ENCODE data around the gene UBXN2A. TPM values are rescaled to one million over a fixed set of nuclear protein-coding genes. Genes with fewer than 3 reads are reported as not detected.
"Not testable (repeated sequence)": the region's sequence is repeated elsewhere in the genome, so short reads cannot be mapped to it uniquely, and the experiment has no call there.

Gene UBXN2A
- total RNA-seq, 3 donors from 2014 or later, result 9.8 to 11.0 (median 9.9) TPM

GRCh38 chr2:24024996-24025663 is 84.9 kb downstream of the UBXN2A start:
- DNase-seq (no peak), ATAC-seq (no peak)
- Mint-ChIP-seq H3K27me3 (ENCODE audit: low read depth) (no peaks in the 10 kb centered on the region), H3K4me3 (no peak overlapping the region), H3K4me1 (ENCODE audit: low read depth) (no peaks in the 10 kb centered on the region), H3K9me3 (no peaks in the 10 kb centered on the region), H3K36me3 (ENCODE audit: insufficient read depth) (peaks cover 40% of the 10 kb centered on the region)

- H3K27me3 Mint-ChIP-seq (ENCODE audit: low read depth), result no peaks in the 10 kb centered on the region
- H3K36me3 Mint-ChIP-seq (ENCODE audit: insufficient read depth), result peaks cover 46% of the 10 kb centered on the region
- no peaks in the 10 kb centered on the region for H3K4me1 Mint-ChIP-seq (ENCODE audit: low read depth)
- ATAC-seq, result no peak
- no peak for DNase-seq
- H3K9me3 Mint-ChIP-seq, result no peaks in the 10 kb centered on the region
- no peak overlapping the region for H3K4me3 Mint-ChIP-seq
Measured at GRCh38 chr2:24026233-24026632, 86.0 kb downstream of the UBXN2A start.

- Mint-ChIP-seq H3K4me3 (no peak overlapping the region), H3K9me3 (no peaks in the 10 kb centered on the region), H3K4me1 (ENCODE audit: low read depth) (peaks cover 10% of the 10 kb centered on the region), H3K27me3 (ENCODE audit: low read depth) (no peaks in the 10 kb centered on the region), H3K36me3 (ENCODE audit: insufficient read depth) (peaks cover 24% of the 10 kb centered on the region)
- DNase-seq (no peak), ATAC-seq (no peak)
Measured at GRCh38 chr2:24038786-24039499, 98.7 kb downstream of the UBXN2A start.

- ATAC-seq (no peak), DNase-seq (no peak)
- Mint-ChIP-seq H3K36me3 (ENCODE audit: insufficient read depth) (peaks cover 23% of the 10 kb centered on the region), H3K4me3 (no peak overlapping the region), H3K4me1 (ENCODE audit: low read depth) (peaks cover 12% of the 10 kb centered on the region), H3K27me3 (ENCODE audit: low read depth) (no peaks in the 10 kb centered on the region), H3K9me3 (no peaks in the 10 kb centered on the region)
Measured at GRCh38 chr2:24040511-24040910, 100.2 kb downstream of the UBXN2A start.

GRCh38 chr2:24043133-24043532 is 102.9 kb downstream of the UBXN2A start:
- ATAC-seq, H3K4me3 Mint-ChIP-seq: not testable (repeated sequence)

GRCh38 chr2:24045511-24046508 is 105.5 kb downstream of the UBXN2A start:
- peak overlapping the region; percentile 98 for H3K4me3 Mint-ChIP-seq
- H3K36me3 Mint-ChIP-seq (ENCODE audit: insufficient read depth), result no peaks in the 10 kb centered on the region
- H3K27me3 Mint-ChIP-seq (ENCODE audit: low read depth), result peaks cover 3% of the 10 kb centered on the region
- H3K4me1 Mint-ChIP-seq (ENCODE audit: low read depth), result peaks cover 24% of the 10 kb centered on the region
- ATAC-seq (no peak), DNase-seq (no peak)
- no peaks in the 10 kb centered on the region for H3K9me3 Mint-ChIP-seq

More at GRCh38 chr2:24043133-24043532, 102.9 kb downstream of the UBXN2A start:
- Mint-ChIP-seq H3K36me3 (ENCODE audit: insufficient read depth) (peaks cover 16% of the 10 kb centered on the region), H3K4me1 (ENCODE audit: low read depth) (peaks cover 22% of the 10 kb centered on the region)
- H3K27me3 Mint-ChIP-seq (ENCODE audit: low read depth); H3K9me3 Mint-ChIP-seq; DNase-seq: not testable (repeated sequence)

- no peak for ATAC-seq
Measured at GRCh38 chr2:24046599-24046929, 106.3 kb downstream of the UBXN2A start.

GRCh38 chr2:24046930-24047702 is 106.9 kb downstream of the UBXN2A start, which contains the start of gene WDCP:
TSS of gene WDCP (minus strand) at chr2:24047391. CDS start at chr2:24039494, 7,897 bp downstream.
- peaks cover 3% of the 10 kb centered on the region for H3K27me3 Mint-ChIP-seq (ENCODE audit: low read depth)
- ATAC-seq, result peak; percentile 99
- DNase-seq, result peak; percentile 86
- no peaks in the 10 kb centered on the region for H3K36me3 Mint-ChIP-seq (ENCODE audit: insufficient read depth)
- H3K4me3 Mint-ChIP-seq, result peak within 1 kb of the TSS; percentile 98
- peaks cover 24% of the 10 kb centered on the region for H3K4me1 Mint-ChIP-seq (ENCODE audit: low read depth)
- no peaks in the 10 kb centered on the region for H3K9me3 Mint-ChIP-seq

More at GRCh38 chr2:24046599-24046929, 106.3 kb downstream of the UBXN2A start:
- H3K4me1 Mint-ChIP-seq (ENCODE audit: low read depth), result peaks cover 24% of the 10 kb centered on the region
- peaks cover 3% of the 10 kb centered on the region for H3K27me3 Mint-ChIP-seq (ENCODE audit: low read depth)
- no peaks in the 10 kb centered on the region for H3K9me3 Mint-ChIP-seq
- H3K36me3 Mint-ChIP-seq (ENCODE audit: insufficient read depth), result no peaks in the 10 kb centered on the region
- peak overlapping the region; percentile 98 for H3K4me3 Mint-ChIP-seq
- no peak for DNase-seq

GRCh38 chr2:24047703-24048033 is 107.4 kb downstream of the UBXN2A start:
- Mint-ChIP-seq H3K36me3 (ENCODE audit: insufficient read depth) (no peaks in the 10 kb centered on the region), H3K4me1 (ENCODE audit: low read depth) (peaks cover 24% of the 10 kb centered on the region), H3K27me3 (ENCODE audit: low read depth) (peaks cover 3% of the 10 kb centered on the region), H3K9me3 (no peaks in the 10 kb centered on the region), H3K4me3 (peak overlapping the region; percentile 98)
- ATAC-seq (no peak), DNase-seq (no peak)

GRCh38 chr2:24048769-24049484 is 108.7 kb downstream of the UBXN2A start:
- Mint-ChIP-seq H3K4me1 (ENCODE audit: low read depth) (peaks cover 22% of the 10 kb centered on the region), H3K36me3 (ENCODE audit: insufficient read depth) (no peaks in the 10 kb centered on the region), H3K4me3 (no peak overlapping the region), H3K27me3 (ENCODE audit: low read depth) (peaks cover 3% of the 10 kb centered on the region), H3K9me3 (no peaks in the 10 kb centered on the region)
- no peak for ATAC-seq
- no peak for DNase-seq

GRCh38 chr2:24049485-24050021 is 109.3 kb downstream of the UBXN2A start, which contains the start of gene FKBP1B:
TSS of gene FKBP1B (plus strand) at chr2:24049741. CDS start at chr2:24049850, 109 bp downstream.
- Mint-ChIP-seq H3K27me3 (ENCODE audit: low read depth) (peaks cover 3% of the 10 kb centered on the region), H3K4me1 (ENCODE audit: low read depth) (peaks cover 22% of the 10 kb centered on the region), H3K4me3 (no peak within 1 kb of the TSS), H3K9me3 (no peaks in the 10 kb centered on the region), H3K36me3 (ENCODE audit: insufficient read depth) (no peaks in the 10 kb centered on the region)
- DNase-seq (peak; percentile 29), ATAC-seq (peak; percentile 36 to 39)

GRCh38 chr2:24050041-24050979 is 110.0 kb downstream of the UBXN2A start:
- H3K4me1 Mint-ChIP-seq (ENCODE audit: low read depth), result peaks cover 19% of the 10 kb centered on the region

More at GRCh38 chr2:24050041-24050979, 110.0 kb downstream of the UBXN2A start:
- Mint-ChIP-seq H3K27me3 (ENCODE audit: low read depth) (peaks cover 3% of the 10 kb centered on the region), H3K4me3 (no peak overlapping the region), H3K9me3 (no peaks in the 10 kb centered on the region), H3K36me3 (ENCODE audit: insufficient read depth) (no peaks in the 10 kb centered on the region)
- DNase-seq, result peak; percentile 13
- no peak for ATAC-seq
